K562 (cell line): ENCODE results near the gene C5orf47. TPM values are rescaled to one million over a fixed set of nuclear protein-coding genes. Genes with fewer than 3 reads are reported as not detected.

ENCODE experiments used
- ARID1B ChIP-seq: fragments of 450-650 bp; IDR thresholded peaks from 2 replicates; pipeline ENCODE4 v1.6.1; 2016; ENCODE audit warnings: antibody characterized with exemption, mild to moderate bottlenecking, inconsistent platforms
- DPF2 ChIP-seq: fragments of 450-650 bp; IDR thresholded peaks from 2 replicates; pipeline ENCODE4 v1.6.1; 2016
- HDAC1 ChIP-seq, 2 experiments: fragments of 450-650 bp; IDR thresholded peaks; 2 replicates each; pipeline ENCODE4 v1.6.1; 2016 to 2017; ENCODE audit warnings: inconsistent platforms in 1 of 2, mild to moderate bottlenecking in 1 of 2, moderate library complexity in 1 of 2
- LEF1 ChIP-seq: fragments of 450-650 bp; IDR thresholded peaks from 2 replicates; pipeline ENCODE4 v1.6.1; 2016; ENCODE audit warnings: mild to moderate bottlenecking
- MLLT1 ChIP-seq, 2 experiments: fragments of 450-650 bp; IDR thresholded peaks; 2 replicates each; pipeline ENCODE4 v1.6.1; 2016
- MTA3 ChIP-seq: fragments of 450-650 bp; formaldehyde crosslinking; IDR thresholded peaks from 2 replicates; pipeline ENCODE4 v1.6.1; 2017; ENCODE audit warnings: mild to moderate bottlenecking, borderline replicate concordance
- PKNOX1 ChIP-seq: fragments of 450-650 bp; IDR thresholded peaks from 2 replicates; pipeline ENCODE4 v1.6.1; 2016
- TCF15 ChIP-seq: fragments of 250-450 bp; sonication (Bioruptor Pico); IDR thresholded peaks from 2 replicates; pipeline ENCODE4 v1.8.0; 2022; ENCODE audit warnings: moderate library complexity, mild to moderate bottlenecking, inconsistent platforms
- ZBTB33 ChIP-seq: sonication (generic); formaldehyde crosslinking; IDR thresholded peaks from 2 replicates; pipeline ENCODE4 v1.8.1; 2023; ENCODE audit warnings: mild to moderate bottlenecking, missing genetic modification reagents
- ZFX ChIP-seq: sonication (generic); formaldehyde crosslinking; IDR thresholded peaks from 2 replicates; pipeline ENCODE4 v1.8.0; 2022; ENCODE audit warnings: mild to moderate bottlenecking, missing genetic modification reagents, moderate library complexity
- ZNF318 ChIP-seq, 2 experiments: fragments of 450-650 bp; IDR thresholded peaks; 2 replicates each; pipeline ENCODE4 v1.6.1; 2016; ENCODE audit warnings: mild to moderate bottlenecking in 2 of 2, borderline replicate concordance in 1 of 2, low read depth in 1 of 2, moderate library complexity in 1 of 2
- polyA plus RNA-seq, 8 experiments: library from polyadenylated mRNA; depleted of rRNA in 4 of 8; stranded (reverse) in 5 of 8; unstranded in 3 of 8; fragments of >200 nt; fragmentation: Nextera tagmentation in 2 of 8; fragmentation: Illumina TruSeq in 1 of 8; extraction: Ambion mirVana in 2 of 8; extraction: Trizol in 1 of 8; gene quantifications; 2 replicates each; pipeline versions ENCODE4 v1.2.1 to v1.2.3, GENCODE V29; 2011 to 2014; ENCODE audit warnings: inconsistent platforms in 1 of 8, missing spikeins in 1 of 8
- total RNA-seq, 7 experiments: library from RNA; depleted of rRNA in 6 of 7; stranded (reverse); fragments of >200 nt in 6 of 7; fragmentation: Illumina TruSeq in 2 of 7; extraction: Trizol in 2 of 7; gene quantifications; 2 replicates each; pipeline versions ENCODE4 v1.2.1 to v1.2.3, GENCODE V29; 2011 to 2021; ENCODE audit warnings: low replicate concordance in 1 of 7

C5orf47 gene
- total and polyA plus RNA-seq, 9 of the 15 experiments (the other 6 are each of a cell fraction or from before 2014, with no cell fraction given) = 0.08 TPM; not detected in 8

- TF ChIP-seq ZNF318 (IDR thresholded peaks at IDR 0.05; ENCODE audit: borderline replicate concordance in 1 of 2, low read depth in 1 of 2) (peak in 1 of 2 experiments; percentile 75; a peak in 1 of 4 replicates), TCF15 (no peak), ARID1B (peak; percentile 46; the same call in 1 of the 2 replicates), LEF1 (0 out of 2 replicates have a peak, but pooled peaks have one; percentile 17), DPF2 (peak; percentile 73; the same call in 1 of the 2 replicates), HDAC1 (IDR thresholded peaks at IDR 0.05) (peak in 1 of 2 experiments; percentile 69; a peak in 1 of 4 replicates), MLLT1 (IDR thresholded peaks at IDR 0.05) (no peak), PKNOX1 (peak; percentile 48), ZBTB33 (CRISPR knock-in tag) (peak; percentile 52; the same call in 1 of the 2 replicates), MTA3 (0 out of 2 replicates have a peak, but pooled peaks have one; percentile 18), ZFX (CRISPR knock-in tag) (0 out of 2 replicates have a peak, but pooled peaks have one; percentile 19)
Measured at GRCh38 chr5:173969167-173970049, 19.6 kb upstream of the C5orf47 start (continued).
